Measurements from ENCODE around the gene GPR151.

GPR151 gene

DNA sequence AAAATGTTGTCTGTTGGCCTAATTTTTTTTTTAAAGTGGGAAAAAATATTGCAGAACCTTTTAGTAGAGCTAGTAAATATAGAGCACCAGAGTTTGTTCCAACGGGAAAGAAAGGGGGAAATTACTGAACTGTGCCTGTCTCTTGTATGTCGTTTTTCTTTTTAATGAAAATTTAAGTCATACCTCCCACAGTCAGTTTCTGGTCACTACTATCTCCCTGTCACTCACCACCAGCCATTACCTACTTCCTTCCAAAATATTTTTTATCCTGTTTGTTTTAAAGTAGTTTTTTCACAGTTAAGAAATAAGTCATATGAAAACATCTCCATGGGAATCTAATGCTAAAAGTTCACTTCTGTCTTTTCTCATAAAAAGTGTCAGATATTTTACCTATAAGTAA, 21.3 kb downstream of the GPR151 start:
- Mint-ChIP-seq H3K4me3 (no peak overlapping the region), H3K27me3 (ENCODE audit: low read depth) (no peaks in the 10 kb centered on the region), H3K27ac (no peak overlapping the region), H3K36me3 (ENCODE audit: low read depth) (peaks cover 32% of the 10 kb centered on the region), H3K4me1 (ENCODE audit: low read depth) (no peaks in the 10 kb centered on the region), H3K9me3 (no peaks in the 10 kb centered on the region)

- H3K36me3 Mint-ChIP-seq (ENCODE audit: low read depth) = peaks cover 35% of the 10 kb centered on the region
- H3K27ac Mint-ChIP-seq = no peak overlapping the region
- H3K9me3 Mint-ChIP-seq = no peaks in the 10 kb centered on the region
- no peaks in the 10 kb centered on the region for H3K4me1 Mint-ChIP-seq (ENCODE audit: low read depth)
- no peaks in the 10 kb centered on the region for H3K27me3 Mint-ChIP-seq (ENCODE audit: low read depth)
- H3K4me3 Mint-ChIP-seq = no peak overlapping the region
Observed at GRCh38 chr5:146490089-146490843, 25.7 kb downstream of the GPR151 start.

DNA sequence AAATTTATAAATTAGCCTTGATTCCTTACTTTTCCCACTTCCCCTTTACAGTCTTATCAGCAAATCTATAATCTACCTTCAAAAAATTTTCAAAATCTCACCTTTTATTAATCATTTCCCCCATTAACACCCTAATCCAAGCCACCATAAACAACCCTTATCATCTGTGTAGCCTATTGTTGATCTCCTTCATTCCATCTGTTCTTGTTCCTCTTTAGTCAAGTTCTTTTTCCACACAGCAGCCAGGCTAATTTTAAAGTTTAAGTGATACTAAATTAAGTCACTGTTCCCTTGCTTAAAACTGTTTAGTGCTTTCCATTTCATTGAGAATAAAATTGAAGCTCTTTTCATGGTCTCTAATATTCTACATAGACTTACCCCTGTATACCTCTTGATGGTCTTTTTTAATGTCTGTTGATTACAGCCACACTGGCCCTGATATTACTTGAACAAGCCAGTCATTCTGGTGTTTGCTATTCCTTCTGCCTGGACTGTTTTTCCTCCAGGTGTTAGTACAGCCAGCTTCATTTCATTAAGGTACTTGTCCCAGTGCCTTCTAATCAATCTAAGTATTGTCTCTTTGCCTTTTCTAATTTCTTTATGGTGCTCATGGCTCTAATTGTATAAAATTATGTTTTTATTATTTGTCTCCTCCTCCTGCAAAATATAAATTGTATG, 31.1 kb downstream of the GPR151 start:
- no peak overlapping the region for H3K4me3 Mint-ChIP-seq
- no peaks in the 10 kb centered on the region for H3K27me3 Mint-ChIP-seq (ENCODE audit: low read depth)
- H3K9me3 Mint-ChIP-seq = no peaks in the 10 kb centered on the region
- H3K4me1 Mint-ChIP-seq (ENCODE audit: low read depth) = no peaks in the 10 kb centered on the region
- peaks cover 42% of the 10 kb centered on the region for H3K36me3 Mint-ChIP-seq (ENCODE audit: low read depth)
- no peak overlapping the region for H3K27ac Mint-ChIP-seq

DNA sequence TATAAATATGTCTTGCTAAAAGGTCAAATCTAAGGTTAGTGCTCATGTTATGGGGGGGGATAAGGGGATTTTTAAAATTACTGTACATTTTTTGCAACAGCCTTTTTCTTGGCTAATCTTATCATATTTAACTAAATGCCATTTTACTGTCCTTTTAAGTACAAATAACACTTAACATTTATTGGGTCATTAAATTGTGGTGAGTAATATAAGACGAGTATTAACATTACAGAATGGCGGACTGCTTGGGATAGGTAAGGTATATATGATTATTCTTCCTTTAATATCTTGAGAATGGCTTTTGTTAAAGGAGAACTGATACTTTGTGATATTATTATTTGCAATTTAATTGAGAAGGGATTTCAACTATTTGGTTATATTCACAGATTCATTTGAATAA, 33.2 kb downstream of the GPR151 start:
- H3K36me3 Mint-ChIP-seq (ENCODE audit: low read depth) = peaks cover 36% of the 10 kb centered on the region
- H3K9me3 Mint-ChIP-seq = no peaks in the 10 kb centered on the region
- no peaks in the 10 kb centered on the region for H3K27me3 Mint-ChIP-seq (ENCODE audit: low read depth)
- no peak overlapping the region for H3K4me3 Mint-ChIP-seq
- H3K4me1 Mint-ChIP-seq (ENCODE audit: low read depth) = no peaks in the 10 kb centered on the region
- H3K27ac Mint-ChIP-seq = no peak overlapping the region

GRCh38 chr5:146475906-146476305, 40.1 kb downstream of the GPR151 start:
- Mint-ChIP-seq H3K27me3 (ENCODE audit: low read depth) (no peaks in the 10 kb centered on the region), H3K4me3 (no peak overlapping the region), H3K9me3 (no peaks in the 10 kb centered on the region), H3K36me3 (ENCODE audit: low read depth) (peaks cover 38% of the 10 kb centered on the region), H3K27ac (no peak overlapping the region), H3K4me1 (ENCODE audit: low read depth) (no peaks in the 10 kb centered on the region)

DNA sequence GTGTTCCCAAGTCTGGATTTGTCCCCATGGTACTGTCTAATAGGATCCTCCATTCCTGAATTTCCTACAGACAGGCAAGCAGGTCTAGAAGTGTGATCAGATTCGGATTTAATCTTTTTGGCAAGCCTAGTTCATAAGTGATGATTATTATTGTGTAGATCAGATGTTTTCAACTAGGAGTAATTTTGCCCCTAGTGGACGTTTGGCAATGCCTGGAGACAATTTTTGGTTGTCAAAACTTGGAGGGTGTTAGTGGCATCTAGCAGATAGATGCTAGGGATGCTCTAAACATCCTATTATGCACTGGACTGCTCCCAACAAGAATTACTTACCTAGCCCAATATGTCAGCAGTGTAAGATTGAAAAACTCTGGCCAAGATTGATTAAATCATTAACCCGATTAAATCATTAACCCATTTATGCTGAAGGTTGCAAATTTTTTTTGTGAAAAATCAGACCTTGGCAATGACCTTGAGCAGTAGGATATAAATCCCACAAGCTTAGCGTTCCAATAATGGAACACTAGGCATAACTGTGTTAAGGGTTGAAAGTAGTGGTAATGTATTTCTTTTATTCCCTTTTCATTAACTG, 40.7 kb downstream of the GPR151 start:
- Mint-ChIP-seq H3K4me3 (no peak overlapping the region), H3K27me3 (ENCODE audit: low read depth) (no peaks in the 10 kb centered on the region), H3K27ac (no peak overlapping the region), H3K9me3 (no peaks in the 10 kb centered on the region), H3K36me3 (ENCODE audit: low read depth) (peaks cover 42% of the 10 kb centered on the region), H3K4me1 (ENCODE audit: low read depth) (no peaks in the 10 kb centered on the region)

GRCh38 chr5:146474065-146474464, 41.9 kb downstream of the GPR151 start:
- no peaks in the 10 kb centered on the region for H3K27me3 Mint-ChIP-seq (ENCODE audit: low read depth)

GRCh38 chr5:146467760-146468159, 48.2 kb downstream of the GPR151 start:
- H3K9me3 Mint-ChIP-seq = no peaks in the 10 kb centered on the region
- H3K27ac Mint-ChIP-seq = no peak overlapping the region
- no peaks in the 10 kb centered on the region for H3K27me3 Mint-ChIP-seq (ENCODE audit: low read depth)
- H3K4me1 Mint-ChIP-seq (ENCODE audit: low read depth) = peaks cover 11% of the 10 kb centered on the region
- peaks cover 48% of the 10 kb centered on the region for H3K36me3 Mint-ChIP-seq (ENCODE audit: low read depth)
- H3K4me3 Mint-ChIP-seq = no peak overlapping the region

More at GRCh38 chr5:146474065-146474464, 41.9 kb downstream of the GPR151 start:
- Mint-ChIP-seq H3K36me3 (ENCODE audit: low read depth) (peaks cover 45% of the 10 kb centered on the region), H3K9me3 (no peaks in the 10 kb centered on the region), H3K4me3 (no peak overlapping the region), H3K27ac (no peak overlapping the region), H3K4me1 (ENCODE audit: low read depth) (no peaks in the 10 kb centered on the region)

DNA sequence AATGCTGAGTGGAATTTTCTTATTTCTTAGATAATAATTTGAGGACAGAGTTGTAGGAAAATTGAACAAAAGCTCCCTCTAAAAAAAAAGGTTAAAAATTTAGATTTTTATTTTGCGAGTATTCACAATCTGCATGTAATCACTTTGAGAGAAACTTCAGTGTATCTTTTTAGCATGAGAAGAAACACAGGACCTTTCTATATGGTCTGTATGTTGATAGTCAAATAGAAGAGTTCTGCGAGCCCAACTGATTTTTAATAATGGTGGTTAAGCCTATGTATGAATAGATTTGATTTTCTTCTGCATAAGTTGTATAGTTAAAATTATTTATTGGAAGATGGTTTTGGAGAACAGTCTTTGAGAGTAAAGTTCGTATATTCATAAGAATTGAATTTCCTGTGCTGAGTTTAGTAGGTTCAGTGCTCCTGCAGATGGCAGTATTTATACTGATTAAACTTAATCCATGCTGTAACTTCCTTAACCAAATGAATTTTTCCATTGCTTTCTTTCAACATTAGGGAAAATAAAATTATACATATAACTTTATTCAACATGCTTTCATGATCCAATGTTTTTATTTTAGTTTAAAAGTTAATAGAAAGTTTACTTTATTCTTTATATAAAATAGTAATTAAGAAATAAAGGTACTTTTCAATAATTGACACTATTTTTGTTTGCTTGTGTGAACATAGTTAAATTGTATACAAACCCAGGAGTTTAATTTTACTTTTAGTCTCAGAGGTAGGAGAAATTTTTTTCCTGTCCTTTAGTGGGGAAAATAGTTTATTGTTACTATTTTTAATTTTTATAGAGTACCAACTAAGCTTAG, 49.3 kb downstream of the GPR151 start:
- no peak overlapping the region for H3K4me3 Mint-ChIP-seq
- H3K36me3 Mint-ChIP-seq (ENCODE audit: low read depth) = peaks cover 42% of the 10 kb centered on the region
- H3K27ac Mint-ChIP-seq = no peak overlapping the region
- no peaks in the 10 kb centered on the region for H3K27me3 Mint-ChIP-seq (ENCODE audit: low read depth)
- peaks cover 12% of the 10 kb centered on the region for H3K4me1 Mint-ChIP-seq (ENCODE audit: low read depth)
- no peaks in the 10 kb centered on the region for H3K9me3 Mint-ChIP-seq

DNA sequence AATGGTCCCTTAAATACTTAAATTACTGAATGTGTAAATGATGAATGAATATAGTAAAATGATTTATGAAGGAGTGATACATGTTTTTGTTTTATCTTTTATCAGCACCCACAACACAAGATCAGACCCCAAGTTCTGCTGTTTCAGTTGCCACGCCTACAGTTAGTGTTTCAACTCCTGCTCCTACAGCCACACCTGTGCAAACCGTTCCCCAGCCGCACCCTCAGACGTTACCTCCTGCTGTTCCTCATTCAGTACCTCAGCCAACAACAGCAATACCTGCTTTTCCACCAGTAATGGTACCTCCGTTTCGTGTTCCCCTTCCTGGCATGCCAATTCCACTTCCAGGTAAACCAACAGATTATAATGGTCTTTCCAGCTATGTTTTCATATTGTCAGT, 52.5 kb downstream of the GPR151 start:
- Mint-ChIP-seq H3K4me3 (no peak overlapping the region), H3K4me1 (ENCODE audit: low read depth) (peaks cover 21% of the 10 kb centered on the region), H3K27ac (no peak overlapping the region), H3K9me3 (no peaks in the 10 kb centered on the region), H3K36me3 (ENCODE audit: low read depth) (peaks cover 50% of the 10 kb centered on the region), H3K27me3 (ENCODE audit: low read depth) (no peaks in the 10 kb centered on the region)

Measured in T-helper 1 cell treated with Interleukin-12 subunit alpha and Interleukin-12 subunit beta and Interleukin-4 antibody, amounts not matched to agents 30 μg/mL and 1 μg/mL, for 36 hours (primary cell).